Ovary (tissue), 9 donors: ENCODE measurements around the gene GRID2. TPM values are rescaled to one million over a fixed set of nuclear protein-coding genes. Genes with fewer than 3 reads are reported as not detected.

Experiments
- DNase-seq, 5 donors: peaks; one replicate each; pipeline ENCODE4 v3.0.0-alpha.2; 2019 to 2020
- H3K27ac ChIP-seq, 2 donors: fragments of 200-600 bp; one replicate each; pipeline versions ENCODE4 v1.5.1 to v1.8.0; 2019 to 2022
- H3K27me3 ChIP-seq: fragments of 200-600 bp; one replicate; pipeline ENCODE4 v1.8.0; 2022
- H3K36me3 ChIP-seq: fragments of 200-600 bp; sonication (generic); one replicate; pipeline ENCODE4 v1.5.1; 2019
- H3K4me1 ChIP-seq: one replicate; pipeline ENCODE4 v1.8.1; 2013; ENCODE audit warnings: mild to moderate bottlenecking, moderate library complexity; ENCODE audit not compliant: insufficient read depth
- H3K4me3 ChIP-seq: fragments of 200-600 bp; sonication (generic); one replicate; pipeline ENCODE4 v1.5.1; 2017
- H3K9me3 ChIP-seq, 2 donors: fragments of 200-600 bp in 1 of 2; sonication (generic) in 1 of 2; one replicate each; pipeline versions ENCODE4 v1.5.1 to v1.8.1; 2013 to 2019; ENCODE audit warnings: mild to moderate bottlenecking in 1 of 2, moderate library complexity in 1 of 2
- EP300 ChIP-seq: sonication (generic); formaldehyde crosslinking; IDR thresholded peaks from one replicate; pipeline ENCODE4 v1.6.1; 2017; ENCODE audit warnings: antibody characterized with exemption
- POLR2A ChIP-seq: fragments of 450-650 bp; IDR thresholded peaks from one replicate; pipeline ENCODE4 v1.6.1; 2017; ENCODE audit warnings: antibody characterized with exemption, mild to moderate bottlenecking, moderate library complexity
- WGBS, 3 donors: extraction: QIAGEN DNeasy Blood & Tissue Kit in 1 of 3; methylation state at CpG; one replicate each; pipeline versions ENCODE4 v1.1.5 to v1.1.7; 2013 to 2017; 5-methylcytosine and 5-hydroxymethylcytosine counted together
- intact Hi-C, 4 donors: fragments of 100-400 bp; cut with DNase I; formaldehyde crosslinking; loops; one replicate each; pipeline versions ENCODE4 v1.11.0 to v1.15.1; 2022 to 2023
- polyA plus RNA-seq, 2 donors: library from polyadenylated mRNA; stranded (reverse); fragments of 200-250 nt in 1 of 2; fragments of 350-450 nt in 1 of 2; fragmentation: Illumina TruSeq in 1 of 2; extraction: RNeasy Lipid Tissue Mini Kit (QIAGEN cat#74804) in 1 of 2; gene quantifications; one replicate each; pipeline ENCODE4 v1.2.3, GENCODE V29; 2013 to 2014
- total RNA-seq, 7 donors: library from RNA; depleted of rRNA in 2 of 7; stranded (reverse); fragments of >200 nt in 2 of 7; fragmentation: NEBNext Ultra II Directional in 3 of 7; extraction: Animal tissue kit (Norgen Biotek cat#: 25700) in 3 of 7; gene quantifications; one replicate each; pipeline versions ENCODE4 v1.1.0 to v1.2.4, GENCODE V29; 2016 to 2023
- TF ChIP-seq, protein P1 (sequence below), 3 donors: fragments of 450-650 bp in 2 of 3; fragments of 200-600 bp in 1 of 3; IDR thresholded peaks; one replicate each; pipeline versions ENCODE4 v1.5.1 to v1.8.0; 2016 to 2022; ENCODE audit warnings: antibody characterized with exemption in 3 of 3, mild to moderate bottlenecking in 1 of 3
- donor health status: DM: no; HTN: no; CAD: no; lungs with moderate emphysema.
- donor health status: DM: no; HTN: no; CAD: no.
- donor health status: Bipolar disorder and iron deficiency.
- donor health status: DM: yes; HTN: yes; CAD: no.
- donor health status: DM: no; HTN: no; CAD: no.
- donor health status: DM: yes; HTN: yes; CAD: no.

The GRID2 gene
- total and polyA plus RNA-seq, 9 donors = 0.65 to 6.8 (median 2.6) TPM

DNA sequence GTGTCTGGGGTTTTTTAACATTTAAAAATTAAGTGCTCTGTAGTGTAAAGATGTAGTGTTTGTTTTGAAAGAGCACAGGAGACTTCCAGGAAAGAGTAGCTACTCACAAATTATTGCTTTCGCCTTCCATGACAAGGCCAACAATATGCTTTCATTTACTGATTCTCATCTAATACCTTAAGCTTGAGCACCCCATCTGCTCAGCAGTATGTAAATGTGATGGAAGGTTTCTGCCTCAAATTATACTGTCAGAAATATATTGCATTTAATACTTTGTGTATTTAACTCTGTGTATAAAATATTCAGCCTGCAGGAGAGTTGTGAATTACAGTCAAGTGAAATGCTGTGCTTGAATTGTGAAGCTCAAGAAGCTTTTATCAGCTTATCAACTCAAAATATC lies 1228.5 kb downstream of the GRID2 start:
- intact Hi-C loops = no loop called here
- H3K27ac ChIP-seq = no peak overlapping the region
- no peak overlapping the region for H3K4me3 ChIP-seq
- no peaks in the 10 kb centered on the region for H3K9me3 ChIP-seq
- TF ChIP-seq EP300 (no peak), POLR2A (no peak)
- TF ChIP-seq, protein P1, sequence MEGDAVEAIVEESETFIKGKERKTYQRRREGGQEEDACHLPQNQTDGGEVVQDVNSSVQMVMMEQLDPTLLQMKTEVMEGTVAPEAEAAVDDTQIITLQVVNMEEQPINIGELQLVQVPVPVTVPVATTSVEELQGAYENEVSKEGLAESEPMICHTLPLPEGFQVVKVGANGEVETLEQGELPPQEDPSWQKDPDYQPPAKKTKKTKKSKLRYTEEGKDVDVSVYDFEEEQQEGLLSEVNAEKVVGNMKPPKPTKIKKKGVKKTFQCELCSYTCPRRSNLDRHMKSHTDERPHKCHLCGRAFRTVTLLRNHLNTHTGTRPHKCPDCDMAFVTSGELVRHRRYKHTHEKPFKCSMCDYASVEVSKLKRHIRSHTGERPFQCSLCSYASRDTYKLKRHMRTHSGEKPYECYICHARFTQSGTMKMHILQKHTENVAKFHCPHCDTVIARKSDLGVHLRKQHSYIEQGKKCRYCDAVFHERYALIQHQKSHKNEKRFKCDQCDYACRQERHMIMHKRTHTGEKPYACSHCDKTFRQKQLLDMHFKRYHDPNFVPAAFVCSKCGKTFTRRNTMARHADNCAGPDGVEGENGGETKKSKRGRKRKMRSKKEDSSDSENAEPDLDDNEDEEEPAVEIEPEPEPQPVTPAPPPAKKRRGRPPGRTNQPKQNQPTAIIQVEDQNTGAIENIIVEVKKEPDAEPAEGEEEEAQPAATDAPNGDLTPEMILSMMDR (IDR thresholded peaks at IDR 0.05) = no peak
- no peaks in the 10 kb centered on the region for H3K27me3 ChIP-seq
- H3K36me3 ChIP-seq = no peaks in the 10 kb centered on the region
- 79 to 87% (median 81%) methylated on average over 1 of the region's 1 CpG for WGBS, 3 donors
- no peaks in the 10 kb centered on the region for H3K4me1 ChIP-seq
- no peak for DNase-seq

DNA sequence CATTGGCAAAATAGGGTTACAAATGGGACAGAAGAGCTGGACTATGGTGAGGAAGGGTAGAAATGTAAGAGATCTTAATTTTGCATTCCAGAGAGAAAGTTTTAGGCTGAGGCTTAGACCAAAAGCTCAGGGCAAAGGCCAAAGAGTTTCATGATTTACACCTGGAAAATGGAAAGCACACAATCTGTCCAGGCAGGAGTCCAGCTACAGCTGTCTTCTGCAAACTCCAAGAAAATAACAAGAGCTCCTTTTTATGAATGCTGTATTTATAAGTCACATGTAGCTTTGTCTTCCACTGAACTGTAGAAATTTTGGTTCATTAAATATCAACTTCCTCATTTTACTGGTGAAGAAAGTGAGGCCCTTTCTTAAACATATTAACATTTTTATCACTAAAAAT lies 1236.8 kb downstream of the GRID2 start:
- intact Hi-C loops = no loop called here
- H3K27me3 ChIP-seq = no peaks in the 10 kb centered on the region
- no peak overlapping the region for H3K4me3 ChIP-seq
- H3K27ac ChIP-seq = no peak overlapping the region
- no peak for DNase-seq
- no peaks in the 10 kb centered on the region for H3K9me3 ChIP-seq
- TF ChIP-seq EP300 = no peak
- no peak for TF ChIP-seq POLR2A
- TF ChIP-seq, protein P1 (IDR thresholded peaks at IDR 0.05) = no peak
- H3K4me1 ChIP-seq = no peaks in the 10 kb centered on the region
- H3K36me3 ChIP-seq = no peaks in the 10 kb centered on the region

DNA sequence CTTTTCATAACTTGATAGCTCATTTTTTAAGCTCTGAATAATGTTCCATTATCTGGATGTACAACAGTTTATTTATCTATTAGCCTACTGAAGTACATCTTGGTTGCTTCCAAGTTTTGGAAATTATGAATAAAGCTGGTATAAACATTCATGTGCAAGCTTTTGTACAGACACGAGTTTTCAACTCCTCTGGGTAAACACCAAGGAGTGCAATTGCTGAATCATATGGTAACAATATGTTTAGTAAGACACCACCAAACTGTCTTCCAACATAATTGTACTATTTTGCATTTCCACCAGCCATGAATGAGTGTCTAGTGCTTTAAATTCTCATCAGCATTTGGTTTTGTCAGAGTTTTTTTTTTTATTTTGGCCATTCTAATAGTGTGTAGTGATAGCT lies 1258.1 kb downstream of the GRID2 start:
- no peaks in the 10 kb centered on the region for H3K4me1 ChIP-seq
- no peak overlapping the region for H3K27ac ChIP-seq
- no peak overlapping the region for H3K4me3 ChIP-seq
- TF ChIP-seq, protein P1 (IDR thresholded peaks at IDR 0.05) = no peak
- TF ChIP-seq EP300 = no peak
- no peak for TF ChIP-seq POLR2A
- intact Hi-C loops = no loop called here
- no peaks in the 10 kb centered on the region for H3K9me3 ChIP-seq
- no peaks in the 10 kb centered on the region for H3K27me3 ChIP-seq
- DNase-seq = no peak
- no peaks in the 10 kb centered on the region for H3K36me3 ChIP-seq
- 13 to 33% (median 17%) methylated on average over 1 of the region's 1 CpG for WGBS, 3 donors

DNA sequence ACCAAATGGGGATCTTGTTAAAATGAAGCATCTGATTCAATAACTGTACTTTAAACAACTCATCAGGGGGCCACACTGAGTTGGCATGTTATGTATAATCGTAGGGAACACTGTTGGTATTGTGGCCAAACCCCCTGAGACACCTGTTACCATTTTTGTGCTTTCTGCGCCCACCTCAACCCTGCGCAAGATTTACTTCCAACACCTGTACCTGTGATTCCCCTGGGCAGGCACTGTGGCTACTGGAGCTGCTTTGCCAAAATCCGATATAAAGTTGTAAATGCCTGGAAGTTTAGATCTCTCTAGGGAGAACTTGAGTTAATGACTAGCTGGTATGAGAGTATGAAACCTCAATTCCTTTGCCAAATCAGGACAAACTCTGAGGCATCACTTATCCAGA lies 1265.0 kb downstream of the GRID2 start:
- Histone ChIP-seq H3K36me3 (no peaks in the 10 kb centered on the region), H3K4me3 (no peak overlapping the region), H3K9me3 (no peaks in the 10 kb centered on the region), H3K4me1 (no peaks in the 10 kb centered on the region), H3K27ac (no peak overlapping the region), H3K27me3 (no peaks in the 10 kb centered on the region)
- no peak for TF ChIP-seq POLR2A
- TF ChIP-seq, protein P1 (IDR thresholded peaks at IDR 0.05) = no peak
- no peak for TF ChIP-seq EP300
- 82 to 87% (median 86%) methylated on average over 4 of the region's 4 CpGs for whole genome bisulfite sequencing, 3 donors
- intact Hi-C loops = no loop called here
- no peak for DNase-seq

DNA sequence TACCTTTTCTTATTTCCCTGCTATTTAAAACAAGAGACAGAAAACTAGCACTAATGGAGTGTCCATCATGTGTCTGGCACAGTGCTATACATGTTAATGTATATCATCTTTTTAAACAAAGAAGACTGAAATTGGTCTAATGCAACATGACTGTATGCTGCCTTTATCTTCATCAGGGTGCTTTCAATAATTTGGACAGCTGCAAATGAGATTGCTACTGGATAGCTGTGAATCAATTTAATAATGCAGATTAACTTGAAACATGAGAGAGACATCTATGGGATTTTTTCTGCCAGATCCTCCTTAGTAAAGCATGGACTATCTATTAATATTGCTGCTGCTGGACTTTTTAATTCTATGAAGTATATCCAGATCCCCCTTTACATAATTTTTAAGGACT lies 1269.5 kb downstream of the GRID2 start:
- intact Hi-C loops = no loop called here
- H3K4me1 ChIP-seq = no peaks in the 10 kb centered on the region
- no peaks in the 10 kb centered on the region for H3K9me3 ChIP-seq
- H3K36me3 ChIP-seq = no peaks in the 10 kb centered on the region
- no peak overlapping the region for H3K27ac ChIP-seq
- H3K4me3 ChIP-seq = no peak overlapping the region
- no peak for DNase-seq
- no peaks in the 10 kb centered on the region for H3K27me3 ChIP-seq
- TF ChIP-seq EP300 (no peak), POLR2A (no peak)
- TF ChIP-seq, protein P1 (IDR thresholded peaks at IDR 0.05) = no peak
